IPS-18c (cell line): ENCODE results near the gene MCF2L2.

Experiments used
- H3K4me3 ChIP-seq: 2 replicates; pipeline ENCODE4 v1.7.0; 2013; ENCODE audit warnings: low read depth, mild to moderate bottlenecking, low read length, moderate library complexity; ENCODE audit not compliant: insufficient read depth
- H3K9me3 ChIP-seq: one replicate; pipeline ENCODE4 v1.6.1; 2013; ENCODE audit warnings: mild to moderate bottlenecking, low read length, moderate library complexity; ENCODE audit not compliant: control insufficient read depth, insufficient read depth

MCF2L2 gene

DNA sequence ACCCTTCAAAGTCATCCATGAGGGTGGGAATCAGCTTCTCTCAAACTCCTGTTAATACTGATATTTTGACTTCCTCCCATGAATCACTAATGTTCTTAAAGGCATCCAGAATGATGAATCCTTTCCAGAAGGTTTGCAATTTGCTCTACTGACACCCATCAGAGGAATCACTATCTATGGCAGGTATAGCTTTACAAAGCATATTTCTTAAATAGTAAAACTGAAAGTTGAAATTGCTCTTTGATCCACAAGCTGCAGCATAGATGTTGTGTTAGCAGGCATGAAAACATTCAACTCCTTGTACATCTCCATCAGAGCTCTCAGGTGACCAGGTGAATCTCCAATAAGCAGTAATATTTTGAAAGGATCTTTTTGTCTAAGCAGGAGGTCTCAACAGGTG, 109.0 kb downstream of the MCF2L2 start:
- peaks cover under 1% of the 10 kb centered on the region for H3K9me3 ChIP-seq
- no peak overlapping the region for H3K4me3 ChIP-seq

DNA sequence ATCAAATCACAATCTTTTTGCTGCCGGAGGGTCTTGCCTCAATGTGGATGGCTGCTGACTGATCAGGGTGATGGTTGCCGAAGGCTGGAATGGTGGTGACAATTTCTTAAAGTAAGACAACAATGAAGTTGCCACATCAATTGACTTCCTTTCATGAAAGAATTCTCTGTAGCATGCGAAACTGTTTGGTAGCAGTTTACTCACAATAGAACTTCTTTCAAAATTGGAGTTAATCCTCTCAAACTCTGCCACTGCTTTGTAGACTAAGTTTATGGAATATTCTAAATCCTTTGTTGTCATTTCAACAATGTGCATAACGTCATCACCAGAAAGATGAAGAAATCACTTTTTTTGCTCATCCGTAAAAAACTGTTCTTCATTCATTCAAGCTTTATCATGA, 109.5 kb downstream of the MCF2L2 start:
- Histone ChIP-seq H3K9me3 (no peaks in the 10 kb centered on the region), H3K4me3 (no peak overlapping the region)

DNA sequence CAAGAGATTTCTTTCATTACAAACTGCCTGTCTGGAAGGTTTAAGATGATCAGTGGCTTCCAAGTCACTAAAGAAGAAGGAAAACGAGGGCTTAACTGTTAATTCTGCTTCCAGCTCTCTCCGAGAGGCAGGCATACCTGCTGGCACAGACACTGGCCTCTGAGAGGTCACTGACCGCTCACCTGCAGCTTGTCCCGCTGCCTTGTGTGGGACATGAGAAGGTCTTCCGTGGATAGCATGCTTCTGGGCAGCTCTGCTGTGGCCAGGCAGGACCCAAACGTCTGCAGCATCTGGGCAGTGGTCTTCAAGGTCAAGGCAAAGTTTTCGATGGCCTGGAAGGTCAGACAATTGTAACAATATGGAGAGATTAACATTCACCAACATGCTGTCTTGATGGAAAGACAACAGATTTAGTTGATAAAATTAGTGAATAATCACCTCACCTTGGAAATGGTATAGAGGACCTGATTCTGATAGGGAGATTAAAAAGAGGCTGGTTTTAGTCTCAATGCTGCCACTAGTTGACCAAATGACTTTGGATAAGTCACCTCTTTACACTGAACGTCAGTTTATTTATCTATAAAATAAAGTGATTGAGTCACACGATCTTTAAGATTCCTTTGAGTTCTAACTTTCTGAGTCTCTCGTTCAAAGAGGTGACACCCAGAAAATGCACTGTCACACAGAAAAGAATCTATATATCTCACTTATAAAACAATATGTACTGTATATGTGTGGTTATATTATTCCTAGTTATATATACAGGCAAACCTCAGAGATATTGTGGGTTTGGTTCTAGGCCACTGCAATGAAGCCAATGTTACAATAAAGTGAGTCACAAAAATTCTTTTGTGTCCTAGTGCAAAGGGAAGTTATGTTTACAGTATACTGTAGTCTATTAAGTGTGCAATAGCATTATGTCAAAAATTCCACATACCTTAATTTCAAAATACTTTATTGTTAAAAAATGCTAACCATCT, 110.2 kb downstream of the MCF2L2 start:
- Histone ChIP-seq H3K4me3 (no peak overlapping the region), H3K9me3 (no peaks in the 10 kb centered on the region)

DNA sequence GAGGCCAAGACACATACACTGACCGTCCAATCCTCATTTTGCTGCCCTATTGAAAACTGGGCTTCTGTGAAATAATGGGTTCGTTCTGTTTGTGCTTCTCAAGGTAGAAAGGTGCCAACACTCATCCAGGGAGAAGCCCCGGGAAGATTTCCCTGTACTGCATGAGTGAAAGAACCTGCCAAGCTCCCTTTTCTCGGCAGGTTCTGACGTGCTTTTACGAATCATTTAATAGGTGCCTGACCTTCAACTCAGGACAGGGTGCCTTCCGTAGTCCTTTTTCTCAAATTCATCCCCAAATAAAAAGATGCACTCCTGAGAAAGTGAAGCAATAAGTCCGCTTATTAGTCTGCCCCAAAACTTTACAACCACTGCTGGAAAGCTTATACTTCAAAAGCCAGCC, 111.1 kb downstream of the MCF2L2 start:
- Histone ChIP-seq H3K4me3 (no peak overlapping the region), H3K9me3 (no peaks in the 10 kb centered on the region)

DNA sequence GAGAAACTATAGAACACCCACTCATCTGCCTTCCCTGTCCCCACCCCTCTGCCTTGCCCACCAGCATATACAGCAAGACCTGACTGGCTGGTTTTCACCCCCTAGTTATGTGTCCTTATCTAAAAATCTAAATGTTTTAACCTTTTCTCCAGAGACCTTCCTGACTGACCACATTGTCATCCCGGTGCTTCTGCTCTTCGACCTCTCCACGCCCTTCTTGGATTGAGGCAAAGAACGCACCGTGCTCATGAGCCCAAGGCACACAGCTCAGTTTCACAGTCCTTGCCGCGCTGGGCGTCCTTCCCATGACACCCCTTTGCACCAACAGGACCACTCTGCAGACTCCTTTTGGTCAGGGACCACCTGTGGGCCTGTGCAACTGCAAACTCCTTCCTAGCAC, 112.7 kb downstream of the MCF2L2 start:
- no peaks in the 10 kb centered on the region for H3K9me3 ChIP-seq
- no peak overlapping the region for H3K4me3 ChIP-seq

- Histone ChIP-seq H3K9me3 (no peaks in the 10 kb centered on the region), H3K4me3 (no peak overlapping the region)
Observed at GRCh38 chr3:183313764-183314163, 114.7 kb downstream of the MCF2L2 start.

- H3K9me3 ChIP-seq = no peaks in the 10 kb centered on the region
Observed at GRCh38 chr3:183313351-183313750, 115.1 kb downstream of the MCF2L2 start.

DNA sequence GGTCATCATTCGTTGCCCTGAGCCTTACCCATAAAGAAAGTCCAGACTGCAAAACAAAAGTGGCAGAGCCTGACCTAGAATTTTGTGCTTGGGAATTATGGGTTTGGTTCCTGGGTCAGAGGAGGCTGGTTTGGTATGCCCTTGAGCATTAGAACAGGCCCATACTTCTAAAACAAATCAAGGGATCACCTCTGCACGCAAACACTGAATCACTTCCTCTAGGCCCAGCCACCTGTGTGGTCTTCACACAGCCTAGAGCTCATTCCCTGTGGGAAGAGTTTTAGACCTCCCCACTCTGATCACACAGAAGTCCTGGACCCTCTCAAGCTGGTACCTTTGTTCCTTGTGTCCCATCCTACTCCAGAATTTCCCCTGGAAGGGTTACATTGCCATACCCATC, 116.0 kb downstream of the MCF2L2 start:
- Histone ChIP-seq H3K4me3 (no peak overlapping the region), H3K9me3 (no peaks in the 10 kb centered on the region)

More at GRCh38 chr3:183313351-183313750, 115.1 kb downstream of the MCF2L2 start:
- no peak overlapping the region for H3K4me3 ChIP-seq

DNA sequence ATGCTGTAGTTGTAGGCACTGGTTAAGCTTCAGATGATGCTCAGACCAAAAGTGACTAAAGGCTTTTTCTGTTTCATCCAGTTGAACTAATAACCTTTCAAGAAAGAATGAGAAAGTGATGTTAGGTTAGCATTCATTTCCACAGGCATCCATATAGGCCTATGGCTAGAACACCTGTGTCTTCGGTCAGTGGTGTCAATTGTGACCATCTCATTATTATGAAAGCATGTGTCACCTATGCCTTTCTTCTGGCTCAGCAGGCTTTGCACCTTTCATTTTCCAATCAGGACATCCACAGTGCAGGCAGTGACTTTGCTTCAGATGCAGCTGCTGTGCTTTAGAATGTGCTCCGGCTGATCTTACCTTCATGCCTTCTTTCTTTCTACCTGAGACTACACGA, 117.5 kb downstream of the MCF2L2 start:
- Histone ChIP-seq H3K4me3 (no peak overlapping the region), H3K9me3 (no peaks in the 10 kb centered on the region)

GRCh38 chr3:183309276-183309675, 119.1 kb downstream of the MCF2L2 start:
- Histone ChIP-seq H3K9me3 (no peaks in the 10 kb centered on the region), H3K4me3 (no peak overlapping the region)

GRCh38 chr3:183308751-183309150, 119.7 kb downstream of the MCF2L2 start:
- H3K4me3 ChIP-seq = no peak overlapping the region
- peaks cover 2% of the 10 kb centered on the region for H3K9me3 ChIP-seq

DNA sequence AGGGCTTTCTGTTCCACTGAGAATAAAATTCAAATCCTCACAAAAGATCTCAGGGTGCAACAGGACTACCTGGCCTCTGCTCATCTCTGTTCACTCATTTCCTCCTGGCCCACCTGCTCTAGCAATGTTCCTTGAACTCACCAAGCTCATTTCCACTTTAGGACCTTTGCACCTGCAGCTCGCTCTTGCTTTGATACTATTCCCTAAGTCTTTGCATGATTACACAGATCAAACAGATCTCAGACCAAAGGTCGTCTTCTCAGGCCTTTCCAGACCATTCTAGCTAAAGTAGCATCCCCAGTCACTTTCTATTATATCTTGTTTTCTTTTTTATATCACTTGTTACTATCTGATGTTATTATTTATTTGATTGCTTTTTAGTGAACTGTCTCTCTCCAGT, 120.7 kb downstream of the MCF2L2 start:
- Histone ChIP-seq H3K4me3 (no peak overlapping the region), H3K9me3 (peaks cover 2% of the 10 kb centered on the region)

- Histone ChIP-seq H3K4me3 (no peak overlapping the region), H3K9me3 (peaks cover 2% of the 10 kb centered on the region)
Observed at GRCh38 chr3:183306798-183307671, 121.4 kb downstream of the MCF2L2 start.

DNA sequence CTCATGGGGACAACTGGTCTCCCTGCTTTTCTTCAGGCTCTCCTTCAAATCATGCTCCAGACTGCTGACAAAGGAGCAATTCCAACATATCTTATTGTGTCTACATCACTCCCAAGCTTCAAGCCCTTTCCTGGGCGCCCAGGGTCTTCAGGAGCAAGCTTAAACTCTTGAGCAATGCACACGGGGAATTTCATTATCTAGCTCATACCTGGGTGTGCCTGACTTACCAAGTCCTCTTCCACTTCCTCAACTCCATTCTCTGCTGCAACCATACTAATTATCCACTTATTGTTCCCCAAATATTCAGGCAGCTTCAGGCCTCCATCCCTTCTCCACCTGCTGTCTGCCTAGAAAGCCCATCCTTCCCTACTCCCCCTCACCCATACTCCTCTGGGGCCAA, 124.7 kb downstream of the MCF2L2 start:
- Histone ChIP-seq H3K9me3 (peaks cover 2% of the 10 kb centered on the region), H3K4me3 (no peak overlapping the region)

- Histone ChIP-seq H3K4me3 (no peak overlapping the region), H3K9me3 (peaks cover 2% of the 10 kb centered on the region)
Observed at GRCh38 chr3:183301937-183302580, 126.4 kb downstream of the MCF2L2 start.

DNA sequence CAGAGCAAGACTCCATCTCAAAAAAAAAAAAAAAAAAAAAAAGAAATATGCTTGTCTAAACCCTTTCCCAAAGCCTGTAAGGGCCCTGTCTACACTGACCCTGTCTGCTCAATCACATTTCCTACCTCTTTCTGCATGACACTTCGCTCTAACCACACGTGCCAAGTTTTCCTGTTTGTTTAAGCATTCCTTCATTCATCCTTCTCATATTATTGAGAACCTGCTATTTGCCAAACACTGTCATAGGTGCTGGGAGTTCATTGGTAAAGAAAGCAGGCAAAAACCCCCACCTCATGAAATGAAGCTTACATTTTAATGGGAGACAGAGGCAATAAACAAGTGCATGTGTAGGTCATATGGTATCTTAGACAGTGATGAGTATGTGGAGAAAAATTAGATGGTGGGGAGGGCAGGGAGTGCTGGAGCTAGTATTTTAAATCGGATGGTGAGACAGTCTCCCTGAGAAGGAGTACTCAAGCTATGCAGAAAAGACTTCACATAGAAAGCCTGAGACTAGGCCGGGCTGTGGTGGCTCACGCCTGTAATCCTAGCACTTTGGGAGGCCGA, 127.3 kb downstream of the MCF2L2 start:
- no peak overlapping the region for H3K4me3 ChIP-seq
- H3K9me3 ChIP-seq = peaks cover 2% of the 10 kb centered on the region

- peaks cover 2% of the 10 kb centered on the region for H3K9me3 ChIP-seq
- H3K4me3 ChIP-seq = no peak overlapping the region
Observed at GRCh38 chr3:183299976-183300375, 128.4 kb downstream of the MCF2L2 start.
